Dendritic cell treated with granulocyte-macrophage colony-stimulating factor and Interleukin-4, amounts not matched to agents 40 ng/mL and 50 ng/mL, for 4 days (primary cell): Measurements from ENCODE around the gene MSANTD2.

ENCODE experiments used
- H3K27ac Mint-ChIP-seq: one replicate; pipeline ENCODE4 v1.8.0; 2022; ENCODE audit warnings: mild to moderate bottlenecking, mixed read lengths
- H3K27me3 Mint-ChIP-seq: one replicate; pipeline ENCODE4 v1.8.0; 2022; ENCODE audit warnings: mild to moderate bottlenecking, mixed read lengths
- H3K36me3 Mint-ChIP-seq: one replicate; pipeline ENCODE4 v1.8.0; 2022; ENCODE audit warnings: low read depth, mixed read lengths
- H3K4me1 Mint-ChIP-seq: one replicate; pipeline ENCODE4 v1.8.0; 2022; ENCODE audit warnings: low read depth, mixed read lengths
- H3K4me3 Mint-ChIP-seq: one replicate; pipeline ENCODE4 v1.8.0; 2022; ENCODE audit warnings: mild to moderate bottlenecking, moderate library complexity, mixed read lengths
- H3K9me3 Mint-ChIP-seq: one replicate; pipeline ENCODE4 v1.8.0; 2022; ENCODE audit warnings: mixed read lengths
- intact Hi-C: fragments of 100-400 bp; cut with micrococcal nuclease; formaldehyde crosslinking; loops from one replicate; pipeline ENCODE4 v1.15.0; 2022

MSANTD2 gene

DNA sequence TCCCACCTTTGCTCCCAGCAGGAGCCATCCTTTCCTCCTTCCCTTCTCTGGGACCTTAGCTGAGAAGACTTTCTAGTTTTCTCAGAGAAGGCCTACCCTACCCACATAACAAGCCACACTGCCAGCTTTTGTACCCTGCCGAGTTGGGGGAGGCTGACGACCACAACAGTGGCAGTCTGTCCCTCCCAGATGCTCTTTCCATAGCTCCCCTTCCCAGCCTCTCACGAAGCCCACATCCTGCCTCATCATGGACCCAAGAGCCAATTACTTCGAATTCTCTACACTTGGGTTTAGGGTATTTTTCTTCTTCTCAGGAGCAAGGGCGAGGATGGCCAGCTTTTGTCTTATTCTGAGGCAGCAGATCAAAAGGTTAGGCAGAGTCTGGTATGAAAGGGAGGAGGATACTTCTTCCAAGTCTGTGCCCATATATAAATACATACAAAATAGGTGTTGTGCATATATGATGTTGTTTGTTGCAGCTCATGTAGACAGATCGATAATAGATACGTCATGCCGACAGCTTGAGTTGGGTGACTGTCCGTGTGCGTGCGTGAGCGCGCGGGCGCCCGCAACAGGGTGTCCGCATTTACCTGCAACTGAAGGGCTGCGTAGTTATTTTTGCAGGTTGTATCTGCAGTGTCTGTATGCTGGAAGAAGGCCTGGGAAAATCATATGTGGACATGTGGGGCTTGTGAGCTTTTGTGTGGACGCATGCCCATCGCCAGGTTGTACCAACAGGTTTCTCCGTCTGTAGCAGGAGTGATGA is 61.3 kb downstream of the MSANTD2 start:
- Mint-ChIP-seq H3K4me1 (peaks cover 78% of the 10 kb centered on the region), H3K9me3 (no peaks in the 10 kb centered on the region), H3K36me3 (no peaks in the 10 kb centered on the region), H3K27me3 (no peaks in the 10 kb centered on the region), H3K4me3 (peak overlapping the region; percentile 84), H3K27ac (peak overlapping the region; percentile 60)
- intact Hi-C loops: no loop called here

DNA sequence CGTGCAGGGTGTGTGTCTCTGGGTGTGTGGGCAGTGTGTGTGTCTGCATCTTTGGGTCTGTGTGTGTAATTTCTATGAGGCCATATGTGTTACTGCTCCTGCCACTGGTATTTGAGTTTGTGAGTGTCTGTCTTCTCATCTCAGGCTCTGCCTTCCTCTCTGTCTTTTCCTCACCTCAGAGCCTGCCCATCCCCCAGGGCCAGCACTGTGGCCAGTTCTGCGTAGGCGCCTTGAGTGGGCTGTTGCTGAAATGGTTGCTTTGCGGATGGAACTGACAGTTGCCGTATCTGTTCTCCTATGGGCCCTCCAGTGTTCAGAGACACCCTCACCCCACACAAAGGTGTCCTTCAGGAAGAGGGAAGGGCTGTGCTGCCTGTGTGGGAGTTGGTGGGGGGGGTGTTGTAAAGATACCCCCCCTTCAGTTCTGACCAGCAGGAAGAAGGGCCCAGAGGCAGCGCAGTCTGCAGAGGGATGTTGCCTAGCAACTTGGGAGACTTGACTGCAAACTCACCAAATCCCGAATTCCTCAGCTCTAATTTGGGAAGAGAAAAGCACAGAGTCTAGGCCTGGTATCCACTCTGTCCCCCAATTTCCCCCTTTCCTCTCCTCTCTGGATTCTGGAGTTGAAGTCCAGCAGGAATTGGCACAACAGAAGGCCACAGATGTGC is 62.4 kb downstream of the MSANTD2 start:
- no peak overlapping the region for H3K4me3 Mint-ChIP-seq
- H3K36me3 Mint-ChIP-seq: no peaks in the 10 kb centered on the region
- no peaks in the 10 kb centered on the region for H3K9me3 Mint-ChIP-seq
- peaks cover 81% of the 10 kb centered on the region for H3K4me1 Mint-ChIP-seq
- peak overlapping the region; percentile 33 for H3K27ac Mint-ChIP-seq
- intact Hi-C loops: no loop called here
- no peaks in the 10 kb centered on the region for H3K27me3 Mint-ChIP-seq

GRCh38 chr11:124736736-124737135 is 63.5 kb downstream of the MSANTD2 start:
- no peaks in the 10 kb centered on the region for H3K9me3 Mint-ChIP-seq
- no peaks in the 10 kb centered on the region for H3K27me3 Mint-ChIP-seq
- peaks cover 86% of the 10 kb centered on the region for H3K4me1 Mint-ChIP-seq
- intact Hi-C loops: no loop called here
- H3K36me3 Mint-ChIP-seq: no peaks in the 10 kb centered on the region
- peak overlapping the region; percentile 54 for H3K27ac Mint-ChIP-seq
- H3K4me3 Mint-ChIP-seq: no peak overlapping the region

DNA sequence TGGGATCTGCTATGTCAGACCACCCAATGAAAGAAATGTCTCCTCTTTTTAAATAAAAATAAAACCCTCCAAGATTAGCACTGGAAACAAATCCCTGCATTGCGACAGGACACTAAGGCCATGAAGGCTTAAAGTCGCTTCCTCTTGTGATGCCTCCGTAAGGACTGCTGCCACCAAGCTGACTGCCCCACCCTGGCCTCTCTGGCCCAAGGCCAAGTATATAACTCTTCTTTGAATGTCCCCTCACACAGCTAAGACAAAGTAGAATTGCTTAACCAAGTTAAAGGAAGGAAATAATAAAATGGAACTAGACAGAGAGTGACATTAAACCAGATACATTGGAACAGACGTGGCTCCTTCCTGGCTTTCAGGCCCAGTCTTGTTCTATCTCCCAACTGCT is 68.0 kb downstream of the MSANTD2 start:
- Mint-ChIP-seq H3K9me3 (no peaks in the 10 kb centered on the region), H3K27me3 (no peaks in the 10 kb centered on the region), H3K4me1 (peaks cover 64% of the 10 kb centered on the region), H3K4me3 (no peak overlapping the region), H3K36me3 (no peaks in the 10 kb centered on the region), H3K27ac (peak overlapping the region; percentile 80)
- intact Hi-C loops: no loop called here

DNA sequence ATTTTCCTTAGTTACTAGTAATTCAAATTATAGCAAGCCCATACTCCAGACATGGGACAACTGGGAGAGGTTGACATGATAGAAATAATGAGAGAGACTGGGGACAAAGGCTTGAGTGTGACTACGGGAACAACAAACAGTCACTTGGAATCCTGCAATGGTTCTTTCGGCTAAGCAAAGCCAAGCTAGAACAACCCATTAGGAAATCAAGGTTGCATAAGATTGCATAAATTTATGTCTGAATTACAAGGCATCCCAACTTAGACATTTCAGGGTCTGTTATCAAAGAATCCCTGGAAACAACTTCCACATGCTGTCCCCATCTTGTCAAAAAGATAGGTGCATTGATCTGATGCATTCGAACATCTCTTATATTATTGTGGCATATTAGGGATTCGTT is 70.6 kb downstream of the MSANTD2 start:
- no peaks in the 10 kb centered on the region for H3K9me3 Mint-ChIP-seq
- no peak overlapping the region for H3K4me3 Mint-ChIP-seq
- no peaks in the 10 kb centered on the region for H3K36me3 Mint-ChIP-seq
- peaks cover 57% of the 10 kb centered on the region for H3K4me1 Mint-ChIP-seq
- H3K27me3 Mint-ChIP-seq: peaks cover 3% of the 10 kb centered on the region
- H3K27ac Mint-ChIP-seq: no peak overlapping the region
- intact Hi-C loops: no loop called here

DNA sequence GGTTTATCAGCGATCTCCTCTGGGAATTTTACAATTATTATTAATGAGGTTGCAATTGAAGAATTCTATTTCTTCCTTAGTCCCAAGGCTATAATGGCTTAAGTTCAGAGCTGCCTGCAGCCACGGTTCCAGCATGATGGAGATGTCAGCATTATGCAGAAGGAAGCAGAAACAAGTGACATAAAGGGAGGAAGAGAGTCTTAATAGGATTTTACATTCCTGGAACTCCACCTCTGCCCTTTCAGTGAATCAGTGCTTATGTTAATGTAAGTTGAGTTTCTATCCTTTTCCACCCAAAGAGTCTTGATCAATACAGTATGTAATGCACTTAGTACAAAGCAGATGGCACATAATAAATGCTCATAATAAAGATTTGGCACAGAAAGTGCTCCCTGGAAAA is 72.1 kb downstream of the MSANTD2 start:
- no peaks in the 10 kb centered on the region for H3K9me3 Mint-ChIP-seq
- peaks cover 3% of the 10 kb centered on the region for H3K27me3 Mint-ChIP-seq
- H3K27ac Mint-ChIP-seq: no peak overlapping the region
- no peaks in the 10 kb centered on the region for H3K36me3 Mint-ChIP-seq
- no peak overlapping the region for H3K4me3 Mint-ChIP-seq
- intact Hi-C loops: no loop called here
- peaks cover 52% of the 10 kb centered on the region for H3K4me1 Mint-ChIP-seq

- Mint-ChIP-seq H3K9me3 (no peaks in the 10 kb centered on the region), H3K27ac (no peak overlapping the region), H3K4me3 (no peak overlapping the region), H3K36me3 (no peaks in the 10 kb centered on the region), H3K4me1 (peaks cover 48% of the 10 kb centered on the region), H3K27me3 (peaks cover 8% of the 10 kb centered on the region)
- intact Hi-C loops: no loop called here
Observed at GRCh38 chr11:124727474-124727873, 72.7 kb downstream of the MSANTD2 start.

DNA sequence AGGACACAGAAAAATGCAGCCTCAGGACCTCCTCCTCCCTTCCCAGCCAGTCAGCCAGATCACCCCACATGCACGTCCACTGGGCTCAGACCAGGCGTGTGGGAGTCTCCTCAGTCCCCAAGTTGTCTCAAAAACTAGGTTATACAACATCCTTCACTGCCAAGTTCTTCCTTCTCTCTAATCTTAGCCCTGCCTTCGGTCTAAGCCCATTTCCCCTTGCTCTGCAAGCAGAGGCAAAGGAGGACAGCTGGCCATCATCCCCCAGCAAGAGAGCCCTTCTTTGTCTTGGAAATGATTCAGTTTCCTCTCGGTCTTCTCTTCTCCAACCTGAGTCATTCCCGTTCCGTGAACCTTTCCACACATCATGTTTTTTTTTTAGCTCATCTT is 74.5 kb downstream of the MSANTD2 start:
- Mint-ChIP-seq H3K4me3 (no peak overlapping the region), H3K9me3 (no peaks in the 10 kb centered on the region), H3K36me3 (no peaks in the 10 kb centered on the region), H3K27me3 (peaks cover 20% of the 10 kb centered on the region), H3K27ac (no peak overlapping the region), H3K4me1 (peaks cover 45% of the 10 kb centered on the region)
- intact Hi-C loops: no loop called here

DNA sequence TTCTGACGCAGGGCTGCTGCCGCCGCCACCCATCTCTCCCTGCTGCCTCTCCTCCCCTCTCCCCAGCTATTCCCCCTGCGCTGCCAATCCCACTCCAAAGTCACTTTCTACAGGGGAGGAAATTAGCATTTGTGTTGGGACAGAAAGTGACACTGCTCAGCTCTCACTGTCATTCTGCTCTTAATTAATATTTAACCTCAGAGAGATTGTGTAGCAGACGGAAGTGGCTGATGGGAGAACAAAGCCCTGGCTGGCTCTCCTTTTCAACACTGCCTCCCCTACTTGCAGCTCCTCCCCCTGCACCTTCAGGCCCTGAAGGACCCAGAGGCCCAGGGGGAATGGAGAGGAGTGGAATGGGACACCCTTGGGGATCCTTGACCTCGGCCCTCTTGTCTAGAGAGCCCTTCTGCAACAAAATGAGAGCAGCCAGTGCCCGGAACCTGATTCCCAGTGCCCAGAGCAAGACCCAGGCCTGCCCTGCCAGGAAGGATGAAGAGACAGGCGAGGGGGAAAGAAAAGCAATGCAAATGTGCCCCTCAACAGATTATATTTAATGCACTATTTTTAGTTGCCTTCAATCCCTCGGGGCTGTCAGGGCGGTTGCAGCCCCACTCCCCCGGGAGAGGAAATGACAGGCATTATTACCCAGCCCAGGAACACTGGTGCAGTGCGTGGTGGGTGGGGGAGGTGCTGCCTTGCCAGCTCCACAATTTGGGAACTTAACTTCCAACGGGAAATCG is 75.1 kb downstream of the MSANTD2 start:
- Mint-ChIP-seq H3K27ac (peak overlapping the region; percentile 47), H3K9me3 (no peaks in the 10 kb centered on the region), H3K27me3 (peaks cover 20% of the 10 kb centered on the region), H3K36me3 (no peaks in the 10 kb centered on the region), H3K4me1 (peaks cover 45% of the 10 kb centered on the region), H3K4me3 (no peak overlapping the region)
- intact Hi-C loops: no loop called here

- Mint-ChIP-seq H3K9me3 (no peaks in the 10 kb centered on the region), H3K27ac (no peak overlapping the region), H3K36me3 (no peaks in the 10 kb centered on the region), H3K27me3 (peaks cover 47% of the 10 kb centered on the region), H3K4me1 (peaks cover 49% of the 10 kb centered on the region), H3K4me3 (no peak overlapping the region)
- intact Hi-C loops: no loop called here
Observed at GRCh38 chr11:124722176-124722575, 78.0 kb downstream of the MSANTD2 start.

DNA sequence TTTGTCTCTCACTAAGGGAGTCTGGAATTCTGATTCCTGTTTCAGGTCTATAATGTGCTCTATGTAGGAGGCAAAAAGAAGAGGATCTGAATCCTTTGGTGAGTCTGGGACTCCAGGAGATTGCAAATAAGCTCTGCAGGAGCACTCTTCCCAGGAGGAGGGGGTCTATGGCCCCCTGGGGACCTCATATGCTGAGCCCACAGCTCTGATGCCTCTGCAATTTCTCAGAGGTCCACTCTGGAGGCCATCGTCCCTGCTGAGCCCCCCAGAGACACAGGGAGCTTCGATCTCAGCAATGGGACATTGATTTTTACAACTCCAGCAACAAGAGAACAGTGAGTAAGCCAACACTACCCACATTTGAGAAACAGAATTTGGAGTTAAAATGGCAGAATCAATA is 80.7 kb downstream of the MSANTD2 start:
- intact Hi-C loops: no loop called here
- peaks cover 56% of the 10 kb centered on the region for H3K27me3 Mint-ChIP-seq

DNA sequence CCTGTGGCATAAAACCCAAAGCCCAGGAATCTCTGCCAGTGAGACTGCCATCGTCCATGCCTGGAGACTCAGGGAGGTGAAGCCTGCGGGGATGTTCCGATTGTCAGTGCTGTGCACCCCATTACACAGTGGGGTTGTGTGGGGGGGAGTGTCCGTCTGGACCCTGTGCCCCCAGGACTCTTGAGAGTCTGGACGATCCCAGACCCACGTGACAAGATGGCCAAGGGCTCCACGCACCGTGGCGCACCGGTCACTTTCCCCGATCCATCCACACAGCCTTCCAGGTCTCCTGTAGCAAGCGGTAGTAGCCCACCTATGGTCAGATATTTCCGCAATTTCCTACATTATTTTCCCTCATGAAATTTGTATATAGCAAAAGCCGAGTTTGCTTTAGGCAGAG is 81.4 kb downstream of the MSANTD2 start:
- Mint-ChIP-seq H3K9me3 (no peaks in the 10 kb centered on the region), H3K4me3 (no peak overlapping the region), H3K36me3 (no peaks in the 10 kb centered on the region), H3K4me1 (peaks cover 30% of the 10 kb centered on the region), H3K27ac (no peak overlapping the region), H3K27me3 (peaks cover 56% of the 10 kb centered on the region)
- intact Hi-C loops: no loop called here

More for the DNA sequence above, 80.7 kb downstream of the MSANTD2 start:
- Mint-ChIP-seq H3K9me3 (no peaks in the 10 kb centered on the region), H3K4me1 (peaks cover 31% of the 10 kb centered on the region), H3K27ac (no peak overlapping the region), H3K4me3 (no peak overlapping the region), H3K36me3 (no peaks in the 10 kb centered on the region)

DNA sequence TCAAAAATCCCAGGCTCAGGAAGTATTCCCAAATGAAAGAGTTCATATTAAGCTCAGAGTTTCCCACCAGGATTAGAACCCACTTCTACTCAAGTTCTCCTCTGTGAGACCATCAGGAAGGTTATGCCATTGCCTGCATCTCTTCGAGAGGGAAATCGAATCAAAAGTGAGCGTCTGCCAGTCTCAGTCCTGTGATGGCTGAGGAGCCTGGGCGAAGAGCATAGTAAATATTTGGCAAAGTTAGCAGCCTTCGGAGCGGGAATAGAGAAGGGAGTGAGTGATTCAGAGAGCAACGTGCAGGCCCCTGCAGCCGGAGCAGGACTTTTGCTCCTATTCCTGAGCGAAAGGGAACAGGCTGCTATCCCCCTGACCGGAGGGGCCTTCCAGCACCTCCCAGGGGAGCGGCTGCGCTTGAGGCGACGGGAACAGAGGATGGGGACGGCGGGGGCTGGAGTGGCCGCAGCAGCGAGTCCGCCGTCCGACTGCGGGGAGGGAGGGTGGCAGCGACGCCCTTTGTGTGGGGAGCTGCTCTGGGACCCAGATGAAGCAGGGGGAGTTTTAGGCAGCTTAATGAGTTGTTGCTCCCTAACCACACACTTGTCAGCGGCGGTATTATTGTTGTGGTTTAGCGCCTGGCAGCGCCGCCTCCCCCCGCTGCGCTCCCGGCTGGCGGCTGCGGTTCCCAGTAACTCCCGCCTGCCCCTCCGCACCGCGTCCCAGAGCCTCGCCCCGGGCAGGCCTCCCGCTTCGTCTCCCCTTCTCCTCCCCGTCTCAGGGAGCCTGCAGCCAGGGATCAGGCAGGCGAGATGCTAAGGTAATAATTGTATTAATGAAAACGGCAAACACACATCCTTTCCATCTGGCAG is 82.2 kb downstream of the MSANTD2 start:
- intact Hi-C loops: no loop called here
- Mint-ChIP-seq H3K27ac (no peak overlapping the region), H3K4me3 (peak overlapping the region; percentile 74), H3K36me3 (no peaks in the 10 kb centered on the region), H3K27me3 (peaks cover 56% of the 10 kb centered on the region), H3K9me3 (no peaks in the 10 kb centered on the region), H3K4me1 (peaks cover 30% of the 10 kb centered on the region)
